Ishikawa (cell line): ENCODE measurements around the gene ADISSP.

ENCODE experiments used
- CEBPB ChIP-seq: IDR thresholded peaks from 2 replicates; pipeline ENCODE4 v1.6.1; 2012
- EP300 ChIP-seq: IDR thresholded peaks from 2 replicates; pipeline ENCODE4 v1.6.1; 2012; ENCODE audit warnings: borderline replicate concordance
- FOXM1 ChIP-seq: IDR thresholded peaks from 2 replicates; pipeline ENCODE4 v1.6.1; 2012; ENCODE audit warnings: low read depth, borderline replicate concordance
- MAX ChIP-seq: IDR thresholded peaks from 2 replicates; pipeline ENCODE4 v1.6.1; 2012
- TEAD4 ChIP-seq: IDR thresholded peaks from 2 replicates; pipeline ENCODE4 v1.6.1; 2012
- USF1 ChIP-seq: IDR thresholded peaks from 2 replicates; pipeline ENCODE4 v1.6.1; 2012

DNA sequence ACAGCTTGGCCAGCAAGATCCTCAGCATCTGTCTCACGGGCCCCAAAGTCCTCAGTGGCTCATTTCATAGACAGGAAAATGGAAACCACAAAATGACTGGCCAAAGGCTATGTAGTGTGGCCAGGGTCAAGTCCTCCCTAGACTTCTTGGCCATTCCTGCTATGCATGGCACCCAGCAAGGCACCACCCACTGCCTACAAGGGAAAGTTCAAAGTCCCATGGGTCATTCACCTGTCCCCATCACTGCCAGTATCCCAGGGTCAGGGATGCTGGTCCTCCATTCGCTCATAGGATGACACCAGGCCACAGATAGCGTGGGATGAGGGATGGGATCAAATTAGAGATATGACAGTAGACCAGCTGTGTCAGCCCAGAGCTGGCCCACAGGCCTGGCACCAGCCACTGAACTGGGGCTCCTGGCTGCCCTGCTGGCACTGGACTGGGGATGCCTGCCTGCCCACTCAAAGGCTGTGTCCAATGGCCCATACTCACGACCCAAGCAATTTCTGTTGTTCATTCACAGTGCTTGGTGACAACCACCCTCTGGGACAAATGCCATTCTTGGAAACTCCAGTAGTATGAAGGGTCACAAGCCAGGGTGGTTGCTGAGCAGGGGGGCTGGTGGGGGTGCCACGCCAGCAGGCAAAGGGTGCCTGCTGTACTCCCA, 11.6 kb downstream of the ADISSP start:
- TF ChIP-seq FOXM1 (no peak), USF1 (no peak), TEAD4 (no peak), MAX (no peak), EP300 (no peak), CEBPB (no peak)
